ENCODE measurements around the gene CKAP5. TPM values are rescaled to one million over a fixed set of nuclear protein-coding genes. Genes with fewer than 3 reads are reported as not detected.

The CKAP5 gene
- total and polyA plus RNA-seq, 5 donors from 2014 or later, result 8.7 to 45.4 (median 12.6) TPM

DNA sequence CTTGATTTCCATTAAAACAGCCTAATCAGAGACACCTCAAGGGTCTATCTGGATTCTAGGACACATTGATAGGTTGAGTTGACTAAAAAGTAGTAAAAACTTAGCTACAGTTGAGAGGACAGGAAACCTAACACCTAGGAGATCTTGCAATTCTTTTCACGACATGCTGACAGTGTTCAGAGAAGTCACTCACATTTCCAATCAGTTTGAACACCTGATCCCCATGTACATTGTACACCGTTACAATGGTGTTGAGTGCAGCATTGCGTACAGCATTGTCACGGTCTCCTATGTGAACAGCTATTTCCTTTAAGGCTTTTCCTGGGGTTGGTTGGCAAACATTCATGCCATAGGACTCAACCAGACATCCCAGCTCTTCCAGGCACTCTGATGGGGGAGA, 84.3 kb downstream of the CKAP5 start:
- peaks cover 74% of the 10 kb centered on the region for H3K36me3 ChIP-seq (ENCODE audit: control insufficient read depth, insufficient read depth, low read length)
- H3K27me3 Mint-ChIP-seq, result no peaks in the 10 kb centered on the region

GRCh38 chr11:46760429-46761128, 85.5 kb downstream of the CKAP5 start:
- Mint-ChIP-seq H3K4me3 (no peak overlapping the region), H3K9me3 (peaks cover 0 to 2% (median 0%) of the 10 kb centered on the region in 7 donors), H3K4me1 (peaks cover 0 to 6% (median 0%) of the 10 kb centered on the region in 4 donors), H3K27me3 (no peaks in the 10 kb centered on the region), H3K27ac (peak overlapping the region in 1 of 3 donors; percentile 17), H3K36me3 (peaks cover 53% of the 10 kb centered on the region)
- no peak overlapping the region for H3K4me3 ChIP-seq (ENCODE audit: low read depth, low read length)
- H3K4me1 ChIP-seq (ENCODE audit: control insufficient read depth, insufficient read depth, low read length, poor library complexity, severe bottlenecking), result no peaks in the 10 kb centered on the region
- no peak for ATAC-seq (ENCODE audit: low read depth in 2 of 2)
- DNase-seq, result no peak
- H3K9me3 ChIP-seq (ENCODE audit: control insufficient read depth in 2 of 2, low read length in 2 of 2), result no peaks in the 10 kb centered on the region
- H3K27me3 ChIP-seq (ENCODE audit: control insufficient read depth, insufficient read depth, low read length), result no peaks in the 10 kb centered on the region
- H3K27ac ChIP-seq (ENCODE audit: insufficient read depth, low read length, poor library complexity, severe bottlenecking), result no peak overlapping the region
- H3K36me3 ChIP-seq (ENCODE audit: control insufficient read depth, insufficient read depth, low read length), result peaks cover 77% of the 10 kb centered on the region

More for the DNA sequence above, 84.3 kb downstream of the CKAP5 start:
- Histone ChIP-seq H3K9me3 (ENCODE audit: control insufficient read depth in 2 of 2, low read length in 2 of 2) (no peaks in the 10 kb centered on the region), H3K27me3 (ENCODE audit: control insufficient read depth, insufficient read depth, low read length) (no peaks in the 10 kb centered on the region), H3K4me3 (ENCODE audit: low read depth, low read length) (no peak overlapping the region), H3K27ac (ENCODE audit: insufficient read depth, low read length, poor library complexity, severe bottlenecking) (no peak overlapping the region), H3K4me1 (ENCODE audit: control insufficient read depth, insufficient read depth, low read length, poor library complexity, severe bottlenecking) (no peaks in the 10 kb centered on the region)
- Mint-ChIP-seq H3K4me1 (peaks cover 0 to 2% (median 0%) of the 10 kb centered on the region in 4 donors), H3K27ac (peak overlapping the region in 1 of 3 donors; percentile 44), H3K9me3 (peaks cover 0 to 2% (median 0%) of the 10 kb centered on the region in 7 donors), H3K36me3 (peaks cover 48% of the 10 kb centered on the region), H3K4me3 (no peak overlapping the region)
- ATAC-seq (ENCODE audit: low read depth in 2 of 2), result no peak
- DNase-seq, result no peak

GRCh38 chr11:46759196-46759595, 86.9 kb downstream of the CKAP5 start:
- no peak for DNase-seq
- peaks cover 0 to 2% (median 0%) of the 10 kb centered on the region in 7 donors for H3K9me3 Mint-ChIP-seq
- no peak overlapping the region for H3K27ac ChIP-seq (ENCODE audit: insufficient read depth, low read length, poor library complexity, severe bottlenecking)
- H3K9me3 ChIP-seq (ENCODE audit: control insufficient read depth in 2 of 2, low read length in 2 of 2), result no peaks in the 10 kb centered on the region
- no peak overlapping the region for H3K4me3 ChIP-seq (ENCODE audit: low read depth, low read length)
- H3K27me3 ChIP-seq (ENCODE audit: control insufficient read depth, insufficient read depth, low read length), result no peaks in the 10 kb centered on the region
- no peak for ATAC-seq (ENCODE audit: low read depth in 2 of 2)
- H3K36me3 ChIP-seq (ENCODE audit: control insufficient read depth, insufficient read depth, low read length), result peaks cover 80% of the 10 kb centered on the region
- H3K36me3 Mint-ChIP-seq, result peaks cover 59% of the 10 kb centered on the region
- H3K27ac Mint-ChIP-seq, result peak overlapping the region in 1 of 3 donors; percentile 34
- H3K4me1 ChIP-seq (ENCODE audit: control insufficient read depth, insufficient read depth, low read length, poor library complexity, severe bottlenecking), result no peaks in the 10 kb centered on the region
- no peaks in the 10 kb centered on the region for H3K27me3 Mint-ChIP-seq
- H3K4me3 Mint-ChIP-seq, result no peak overlapping the region
- H3K4me1 Mint-ChIP-seq, result peaks cover 0 to 6% (median 0%) of the 10 kb centered on the region in 4 donors

DNA sequence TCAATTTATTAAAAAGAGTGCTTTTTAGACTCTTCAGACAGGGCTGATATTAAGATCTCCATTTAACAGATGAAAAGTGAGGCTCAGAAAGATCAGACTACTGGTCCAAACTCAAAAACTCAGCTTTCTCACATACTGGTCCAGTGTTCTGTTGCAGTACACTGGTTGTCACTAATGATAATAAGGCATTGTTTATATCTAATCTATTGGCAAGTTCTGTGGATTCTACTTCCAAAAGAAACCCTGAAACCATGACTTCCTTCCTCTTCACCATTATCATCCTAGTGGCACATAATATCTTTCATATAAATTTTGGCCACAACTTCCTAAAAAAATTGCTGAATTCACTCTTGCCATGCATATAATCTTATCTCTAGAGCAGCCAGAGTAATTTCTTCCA, 90.1 kb downstream of the CKAP5 start:
- peak overlapping the region; percentile 6 to 74 (median 28) for H3K27ac Mint-ChIP-seq
- Histone ChIP-seq H3K4me3 (ENCODE audit: low read depth, low read length) (no peak overlapping the region), H3K9me3 (ENCODE audit: control insufficient read depth in 2 of 2, low read length in 2 of 2) (no peaks in the 10 kb centered on the region), H3K36me3 (ENCODE audit: control insufficient read depth, insufficient read depth, low read length) (peaks cover 75% of the 10 kb centered on the region), H3K27me3 (ENCODE audit: control insufficient read depth, insufficient read depth, low read length) (no peaks in the 10 kb centered on the region), H3K4me1 (ENCODE audit: control insufficient read depth, insufficient read depth, low read length, poor library complexity, severe bottlenecking) (no peaks in the 10 kb centered on the region), H3K27ac (ENCODE audit: insufficient read depth, low read length, poor library complexity, severe bottlenecking) (no peak overlapping the region)
- peaks cover 0 to 2% (median 0%) of the 10 kb centered on the region in 7 donors for H3K9me3 Mint-ChIP-seq
- no peak overlapping the region for H3K4me3 Mint-ChIP-seq
- H3K36me3 Mint-ChIP-seq, result peaks cover 60% of the 10 kb centered on the region
- ATAC-seq (ENCODE audit: low read depth in 2 of 2), result no peak
- peaks cover 0 to 6% (median 0%) of the 10 kb centered on the region in 4 donors for H3K4me1 Mint-ChIP-seq
- no peaks in the 10 kb centered on the region for H3K27me3 Mint-ChIP-seq
- DNase-seq, result no peak

DNA sequence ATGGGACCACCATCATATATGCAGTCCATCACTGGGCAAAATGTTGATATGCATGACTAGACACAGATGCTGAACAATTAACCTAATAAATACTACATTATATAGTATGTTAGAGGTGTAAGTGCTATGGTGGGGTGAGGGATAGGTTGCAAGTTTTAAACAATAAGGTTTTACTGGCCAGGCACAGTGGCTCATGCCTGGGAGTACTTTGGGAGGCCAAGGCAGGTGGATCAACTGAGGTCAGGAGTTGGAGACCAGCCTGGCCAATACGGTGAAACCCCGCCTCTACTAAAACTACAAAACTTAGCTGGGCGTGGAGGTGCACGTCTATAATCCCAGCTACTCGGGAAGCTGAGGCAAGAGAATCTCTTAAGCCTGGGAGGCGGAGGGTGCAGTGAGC, 98.9 kb downstream of the CKAP5 start:
- no peak overlapping the region for H3K27ac Mint-ChIP-seq
- H3K27me3 Mint-ChIP-seq, result no peaks in the 10 kb centered on the region
- Histone ChIP-seq H3K27ac (ENCODE audit: insufficient read depth, low read length, poor library complexity, severe bottlenecking) (no peak overlapping the region), H3K4me3 (ENCODE audit: low read depth, low read length) (no peak overlapping the region), H3K9me3 (ENCODE audit: control insufficient read depth in 2 of 2, low read length in 2 of 2) (no peaks in the 10 kb centered on the region), H3K36me3 (ENCODE audit: control insufficient read depth, insufficient read depth, low read length) (peaks cover 78% of the 10 kb centered on the region), H3K27me3 (ENCODE audit: control insufficient read depth, insufficient read depth, low read length) (no peaks in the 10 kb centered on the region), H3K4me1 (ENCODE audit: control insufficient read depth, insufficient read depth, low read length, poor library complexity, severe bottlenecking) (no peaks in the 10 kb centered on the region)
- H3K4me3 Mint-ChIP-seq, result peak overlapping the region in 1 of 4 donors; percentile 24
- peaks cover 65% of the 10 kb centered on the region for H3K36me3 Mint-ChIP-seq
- no peak for DNase-seq
- H3K4me1 Mint-ChIP-seq, result no peaks in the 10 kb centered on the region
- H3K9me3 Mint-ChIP-seq, result no peaks in the 10 kb centered on the region
- no peak for ATAC-seq (ENCODE audit: low read depth in 2 of 2)

GRCh38 chr11:46745995-46746394, 100.1 kb downstream of the CKAP5 start:
- Histone ChIP-seq H3K27ac (ENCODE audit: insufficient read depth, low read length, poor library complexity, severe bottlenecking) (no peak overlapping the region), H3K4me3 (ENCODE audit: low read depth, low read length) (no peak overlapping the region), H3K36me3 (ENCODE audit: control insufficient read depth, insufficient read depth, low read length) (peaks cover 72% of the 10 kb centered on the region), H3K9me3 (ENCODE audit: control insufficient read depth in 2 of 2, low read length in 2 of 2) (no peaks in the 10 kb centered on the region), H3K27me3 (ENCODE audit: control insufficient read depth, insufficient read depth, low read length) (no peaks in the 10 kb centered on the region), H3K4me1 (ENCODE audit: control insufficient read depth, insufficient read depth, low read length, poor library complexity, severe bottlenecking) (no peaks in the 10 kb centered on the region)
- DNase-seq (no peak), ATAC-seq (ENCODE audit: low read depth in 2 of 2) (no peak)
- H3K4me1 Mint-ChIP-seq, result no peaks in the 10 kb centered on the region
- peaks cover 63% of the 10 kb centered on the region for H3K36me3 Mint-ChIP-seq
- no peak overlapping the region for H3K4me3 Mint-ChIP-seq
- H3K27me3 Mint-ChIP-seq, result no peaks in the 10 kb centered on the region
- H3K9me3 Mint-ChIP-seq, result no peaks in the 10 kb centered on the region
- peak overlapping the region in 2 of 3 donors; percentile 36 to 97 for H3K27ac Mint-ChIP-seq

DNA sequence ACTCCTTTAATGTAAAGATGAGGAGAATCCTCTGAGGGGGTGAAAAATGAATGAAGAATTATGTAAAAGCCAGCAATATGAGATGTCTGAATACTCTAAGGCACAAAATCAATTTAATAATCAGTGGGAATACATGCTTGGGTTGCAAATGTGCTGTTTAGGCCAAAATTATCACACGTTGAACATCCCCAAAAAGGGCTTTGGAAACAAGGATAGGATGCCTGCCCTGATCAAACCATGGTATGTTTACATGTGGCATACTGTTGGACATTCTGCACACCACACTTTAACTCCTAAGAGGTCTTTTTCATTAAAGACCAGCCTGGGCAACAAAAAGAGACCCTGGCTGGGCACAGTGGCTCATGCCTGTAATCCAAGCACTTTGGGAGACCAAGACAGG, 100.8 kb downstream of the CKAP5 start:
- Mint-ChIP-seq H3K27me3 (no peaks in the 10 kb centered on the region), H3K36me3 (peaks cover 56% of the 10 kb centered on the region), H3K4me1 (no peaks in the 10 kb centered on the region), H3K9me3 (no peaks in the 10 kb centered on the region), H3K4me3 (no peak overlapping the region), H3K27ac (peak overlapping the region in 2 of 3 donors; percentile 15 to 97)
- Histone ChIP-seq H3K4me3 (ENCODE audit: low read depth, low read length) (no peak overlapping the region), H3K27ac (ENCODE audit: insufficient read depth, low read length, poor library complexity, severe bottlenecking) (no peak overlapping the region), H3K27me3 (ENCODE audit: control insufficient read depth, insufficient read depth, low read length) (no peaks in the 10 kb centered on the region), H3K36me3 (ENCODE audit: control insufficient read depth, insufficient read depth, low read length) (peaks cover 66% of the 10 kb centered on the region), H3K4me1 (ENCODE audit: control insufficient read depth, insufficient read depth, low read length, poor library complexity, severe bottlenecking) (no peaks in the 10 kb centered on the region), H3K9me3 (ENCODE audit: control insufficient read depth in 2 of 2, low read length in 2 of 2) (no peaks in the 10 kb centered on the region)
- no peak for ATAC-seq (ENCODE audit: low read depth in 2 of 2)
- DNase-seq, result no peak
